Activated T-helper 17 cell treated with anti-CD3 and anti-CD28 coated beads, Interleukin-2, amount 50 U/mL, for 72 hours (primary cell): ENCODE measurements around the gene PKNOX2. TPM values are rescaled to one million over a fixed set of nuclear protein-coding genes. Genes with fewer than 3 reads are reported as not detected.

ENCODE experiments used
- ATAC-seq: fragments of 150-1000 bp; cut with Tn5 transposase; replicated peaks from 2 replicates; pipeline ENCODE4 v1.10.0; 2021; ENCODE audit warnings: mild to moderate bottlenecking, moderate library complexity
- H3K27ac Mint-ChIP-seq: one replicate; pipeline ENCODE4 v1.8.0; 2022; ENCODE audit warnings: mixed read lengths
- H3K27me3 Mint-ChIP-seq: one replicate; pipeline ENCODE4 v1.8.0; 2022; ENCODE audit warnings: mixed read lengths
- H3K36me3 Mint-ChIP-seq: one replicate; pipeline ENCODE4 v1.8.0; 2022; ENCODE audit warnings: low read depth, mild to moderate bottlenecking, mixed read lengths
- H3K4me1 Mint-ChIP-seq: one replicate; pipeline ENCODE4 v1.8.0; 2022; ENCODE audit warnings: mixed read lengths
- H3K4me3 Mint-ChIP-seq: one replicate; pipeline ENCODE4 v1.8.0; 2022; ENCODE audit warnings: mild to moderate bottlenecking, mixed read lengths
- H3K9me3 Mint-ChIP-seq: one replicate; pipeline ENCODE4 v1.8.0; 2022; ENCODE audit warnings: mixed read lengths
- total RNA-seq, 2 donors: library from RNA; stranded (reverse); gene quantifications; one replicate each; pipeline ENCODE4 v1.2.3, GENCODE V29; 2022

Gene PKNOX2
- total RNA-seq, 2 donors from 2014 or later = not detected

DNA sequence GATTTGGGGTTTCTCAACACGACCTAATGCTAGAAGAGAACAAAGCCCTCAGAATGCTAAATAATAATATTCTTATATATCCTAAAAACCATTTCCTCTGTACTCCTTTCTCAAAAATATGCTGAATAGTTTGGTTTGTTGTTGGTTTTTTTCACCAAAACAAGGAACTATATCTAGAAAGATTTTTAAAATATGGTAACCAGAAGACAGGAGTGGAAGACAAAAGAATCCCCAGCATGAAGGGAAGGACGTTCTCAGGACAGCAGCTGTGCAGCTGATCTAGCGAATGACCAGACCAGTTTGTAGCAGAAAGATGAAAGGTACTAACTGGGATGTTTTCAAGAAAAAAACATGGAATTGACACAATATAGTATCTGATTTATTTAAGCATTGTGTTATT is 312.2 kb downstream of the PKNOX2 start:
- no peaks in the 10 kb centered on the region for H3K4me1 Mint-ChIP-seq

DNA sequence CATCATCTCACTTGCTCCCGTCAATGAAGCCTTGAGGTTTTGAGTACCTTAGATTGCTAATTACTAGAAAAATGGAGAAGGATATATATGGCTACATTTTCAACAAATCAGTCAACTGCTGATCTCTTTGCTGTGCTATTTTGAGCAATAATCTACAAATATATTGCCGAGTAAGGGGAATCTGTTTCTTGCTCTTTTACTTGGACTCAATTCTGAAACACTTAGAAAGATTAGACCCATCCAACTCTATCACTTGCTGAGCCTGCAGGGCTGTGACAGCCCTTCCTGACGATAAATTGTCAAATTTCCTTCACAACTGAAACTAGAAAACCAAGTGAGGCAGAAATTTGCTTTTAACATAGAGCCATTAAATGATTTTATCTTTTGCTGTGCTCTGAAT is 314.6 kb downstream of the PKNOX2 start:
- Mint-ChIP-seq H3K27ac (no peak overlapping the region), H3K4me3 (no peak overlapping the region)

More for the DNA sequence above, 312.2 kb downstream of the PKNOX2 start:
- Mint-ChIP-seq H3K9me3 (no peaks in the 10 kb centered on the region), H3K4me3 (no peak overlapping the region), H3K27me3 (peaks cover 9% of the 10 kb centered on the region), H3K27ac (no peak overlapping the region), H3K36me3 (no peaks in the 10 kb centered on the region)
- ATAC-seq = no peak

DNA sequence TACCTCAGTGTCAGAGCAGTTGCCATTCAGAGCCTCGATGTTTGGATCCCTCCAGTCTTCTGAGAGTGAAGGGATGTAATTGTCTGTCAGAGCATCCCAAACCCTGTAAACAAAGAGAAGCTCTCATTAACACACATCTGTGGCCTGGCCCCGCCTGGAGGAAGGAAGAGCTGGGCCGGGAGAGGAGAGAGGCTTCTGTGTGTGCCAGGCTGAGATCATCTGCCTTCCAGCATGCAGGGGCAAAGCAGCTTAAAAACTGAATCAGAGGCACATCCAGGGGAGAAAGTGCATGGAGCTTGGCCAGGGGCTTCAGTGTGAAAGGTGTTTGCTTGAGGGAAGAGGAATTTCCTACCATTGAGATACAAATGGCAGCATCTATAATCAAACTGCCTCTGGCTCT is 317.0 kb downstream of the PKNOX2 start:
- H3K4me3 Mint-ChIP-seq = no peak overlapping the region
- H3K9me3 Mint-ChIP-seq = no peaks in the 10 kb centered on the region
- H3K27ac Mint-ChIP-seq = no peak overlapping the region
- ATAC-seq = no peak
- H3K4me1 Mint-ChIP-seq = no peaks in the 10 kb centered on the region
- no peaks in the 10 kb centered on the region for H3K36me3 Mint-ChIP-seq
- H3K27me3 Mint-ChIP-seq = peaks cover 7% of the 10 kb centered on the region

More for the DNA sequence above, 314.6 kb downstream of the PKNOX2 start:
- Mint-ChIP-seq H3K27me3 (peaks cover 11% of the 10 kb centered on the region), H3K9me3 (no peaks in the 10 kb centered on the region), H3K36me3 (no peaks in the 10 kb centered on the region), H3K4me1 (no peaks in the 10 kb centered on the region)
- no peak for ATAC-seq

Other genes with a start within 250 kb of the PKNOX2 start
- not detected for gene HEPN1, start 245.5 kb upstream of the PKNOX2 start, total RNA-seq
- not detected for gene HEPACAM, start 228.7 kb upstream of the PKNOX2 start, total RNA-seq
- gene CCDC15, start 210.5 kb upstream of the PKNOX2 start, total RNA-seq = 1 to 10 TPM; 5.5 to 8.7 TPM
- 1 to 10 TPM; 1.6 to 2.6 TPM for gene SLC37A2, start 101.4 kb upstream of the PKNOX2 start, total RNA-seq
- gene TMEM218, start 53.1 kb upstream of the PKNOX2 start, total RNA-seq = 10 to 100 TPM; 11.3 to 14.2 TPM